PFSK-1 (cell line): ENCODE measurements around the gene LYPLAL1.

Source experiments
- FOXP2 ChIP-seq: optimal IDR thresholded peaks from 2 replicates; pipeline ENCODE3; 2011; ENCODE audit warnings: borderline replicate concordance, control low read depth, inconsistent platforms; ENCODE audit not compliant: insufficient read depth; ENCODE audit errors: extremely low read length, extremely low read depth
- POLR2AphosphoS5 ChIP-seq: IDR thresholded peaks from 2 replicates; pipeline ENCODE4 v1.6.1; 2012; ENCODE audit warnings: low read depth, mild to moderate bottlenecking, control low read depth, low read length, moderate library complexity
- REST ChIP-seq, 2 experiments: IDR thresholded peaks; 2 replicates each; pipeline versions ENCODE4 v1.6.1 to v1.8.0; 2011 to 2012; ENCODE audit warnings: low read depth in 2 of 2, low read length in 2 of 2, control low read depth in 1 of 2, inconsistent platforms in 1 of 2, mild to moderate bottlenecking in 1 of 2, moderate library complexity in 1 of 2; ENCODE audit not compliant: insufficient read depth in 1 of 2
- SIN3A ChIP-seq: IDR thresholded peaks from 2 replicates; pipeline ENCODE4 v1.6.1; 2012; ENCODE audit warnings: mild to moderate bottlenecking, low read length, moderate library complexity, borderline replicate concordance; ENCODE audit not compliant: insufficient read depth
- TAF1 ChIP-seq: IDR thresholded peaks from 2 replicates; pipeline ENCODE4 v1.6.1; 2012; ENCODE audit warnings: low read length, control low read depth, borderline replicate concordance; ENCODE audit not compliant: insufficient read depth

LYPLAL1 gene

GRCh38 chr1:219150913-219151312 lies 22.8 kb upstream of the LYPLAL1 start:
- TF ChIP-seq REST (IDR thresholded peaks at IDR 0.05; ENCODE audit: insufficient read depth in 1 of 2, low read depth in 2 of 2, low read length in 2 of 2) (no peak), SIN3A (no peak), POLR2AphosphoS5 (no peak), TAF1 (no peak), FOXP2 (no peak)

- TF ChIP-seq SIN3A (no peak), TAF1 (no peak), REST (IDR thresholded peaks at IDR 0.05; ENCODE audit: insufficient read depth in 1 of 2, low read depth in 2 of 2, low read length in 2 of 2) (no peak), FOXP2 (no peak), POLR2AphosphoS5 (no peak)
These were observed 22.2 kb upstream of the LYPLAL1 start for GRCh38 chr1:219151467-219151866.

- no peak for TF ChIP-seq REST (IDR thresholded peaks at IDR 0.05; ENCODE audit: insufficient read depth in 1 of 2, low read depth in 2 of 2, low read length in 2 of 2)
- TF ChIP-seq POLR2AphosphoS5 = no peak
- no peak for TF ChIP-seq SIN3A
- TF ChIP-seq TAF1 = no peak
- no peak for TF ChIP-seq FOXP2
These were observed 20.9 kb upstream of the LYPLAL1 start for GRCh38 chr1:219152751-219153150.

GRCh38 chr1:219153723-219154122 lies 20.0 kb upstream of the LYPLAL1 start:
- TF ChIP-seq POLR2AphosphoS5 = no peak
- no peak for TF ChIP-seq REST (IDR thresholded peaks at IDR 0.05; ENCODE audit: insufficient read depth in 1 of 2, low read depth in 2 of 2, low read length in 2 of 2)
- TF ChIP-seq SIN3A = no peak
- TF ChIP-seq TAF1 = no peak
- TF ChIP-seq FOXP2 = no peak

- no peak for TF ChIP-seq TAF1
- TF ChIP-seq SIN3A = no peak
- TF ChIP-seq FOXP2 = no peak
- no peak for TF ChIP-seq POLR2AphosphoS5
- no peak for TF ChIP-seq REST (IDR thresholded peaks at IDR 0.05; ENCODE audit: insufficient read depth in 1 of 2, low read depth in 2 of 2, low read length in 2 of 2)
These were observed 18.5 kb upstream of the LYPLAL1 start for GRCh38 chr1:219155135-219155534.
